ENCODE measurements around the gene PACS1.

DNA sequence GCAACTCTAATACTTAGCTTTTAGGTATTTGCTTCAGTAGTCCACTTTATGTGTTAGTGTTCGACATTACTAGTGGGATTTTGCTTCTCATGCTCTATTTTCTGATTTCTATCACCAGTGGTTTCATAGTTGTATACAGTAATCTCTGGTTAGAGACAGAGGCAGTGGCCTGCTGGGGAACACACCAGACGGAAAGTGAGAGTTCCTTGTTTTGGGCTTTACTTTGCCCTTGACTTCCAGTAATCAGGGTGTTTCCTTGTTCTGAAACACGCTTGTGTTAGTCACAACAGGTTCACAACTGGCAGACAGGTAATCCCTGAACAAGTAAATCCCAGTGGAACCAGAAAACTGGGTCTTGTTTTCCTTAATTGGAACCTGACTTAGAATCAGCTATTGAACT is 56.0 kb downstream of the PACS1 start:
- TF ChIP-seq, protein P1, sequence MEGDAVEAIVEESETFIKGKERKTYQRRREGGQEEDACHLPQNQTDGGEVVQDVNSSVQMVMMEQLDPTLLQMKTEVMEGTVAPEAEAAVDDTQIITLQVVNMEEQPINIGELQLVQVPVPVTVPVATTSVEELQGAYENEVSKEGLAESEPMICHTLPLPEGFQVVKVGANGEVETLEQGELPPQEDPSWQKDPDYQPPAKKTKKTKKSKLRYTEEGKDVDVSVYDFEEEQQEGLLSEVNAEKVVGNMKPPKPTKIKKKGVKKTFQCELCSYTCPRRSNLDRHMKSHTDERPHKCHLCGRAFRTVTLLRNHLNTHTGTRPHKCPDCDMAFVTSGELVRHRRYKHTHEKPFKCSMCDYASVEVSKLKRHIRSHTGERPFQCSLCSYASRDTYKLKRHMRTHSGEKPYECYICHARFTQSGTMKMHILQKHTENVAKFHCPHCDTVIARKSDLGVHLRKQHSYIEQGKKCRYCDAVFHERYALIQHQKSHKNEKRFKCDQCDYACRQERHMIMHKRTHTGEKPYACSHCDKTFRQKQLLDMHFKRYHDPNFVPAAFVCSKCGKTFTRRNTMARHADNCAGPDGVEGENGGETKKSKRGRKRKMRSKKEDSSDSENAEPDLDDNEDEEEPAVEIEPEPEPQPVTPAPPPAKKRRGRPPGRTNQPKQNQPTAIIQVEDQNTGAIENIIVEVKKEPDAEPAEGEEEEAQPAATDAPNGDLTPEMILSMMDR (IDR thresholded peaks at IDR 0.05): no peak
- TF ChIP-seq POLR2A (IDR thresholded peaks at IDR 0.05; ENCODE audit: low read depth) (no peak), EP300 (IDR thresholded peaks at IDR 0.05) (no peak), POLR2AphosphoS5 (IDR thresholded peaks at IDR 0.05) (no peak)
